HEK293 (cell line): ENCODE measurements around the gene GNG12.

Experiments
- BCL11A ChIP-seq: fragments of 450-650 bp; formaldehyde crosslinking; IDR thresholded peaks from 2 replicates; pipeline ENCODE4 v1.5.1; 2016; ENCODE audit warnings: low read depth, missing biosample characterization, missing genetic modification characterization
- GLI4 ChIP-seq: fragments of 450-650 bp; formaldehyde crosslinking; IDR thresholded peaks from 2 replicates; pipeline ENCODE4 v1.5.1; 2016; ENCODE audit warnings: missing biosample characterization, missing genetic modification characterization
- KLF16 ChIP-seq: fragments of 450-650 bp; formaldehyde crosslinking; IDR thresholded peaks from 2 replicates; pipeline ENCODE4 v1.5.1; 2017; ENCODE audit warnings: missing biosample characterization, missing genetic modification characterization
- KLF8 ChIP-seq: fragments of 450-650 bp; formaldehyde crosslinking; IDR thresholded peaks from 2 replicates; pipeline ENCODE4 v1.5.1; 2016; ENCODE audit warnings: missing biosample characterization, missing genetic modification characterization
- SCRT2 ChIP-seq: fragments of 450-650 bp; formaldehyde crosslinking; IDR thresholded peaks from 2 replicates; pipeline ENCODE4 v1.5.1; 2016; ENCODE audit warnings: missing biosample characterization, missing genetic modification characterization
- SP2 ChIP-seq: fragments of 450-650 bp; formaldehyde crosslinking; IDR thresholded peaks from 2 replicates; pipeline ENCODE4 v1.5.1; 2016; ENCODE audit warnings: missing biosample characterization, missing genetic modification characterization
- YY2 ChIP-seq: fragments of 450-650 bp; formaldehyde crosslinking; IDR thresholded peaks from 2 replicates; pipeline ENCODE4 v1.5.1; 2016; ENCODE audit warnings: missing biosample characterization, missing genetic modification characterization
- ZBTB48 ChIP-seq: fragments of 450-650 bp; formaldehyde crosslinking; IDR thresholded peaks from 2 replicates; pipeline ENCODE4 v1.5.1; 2016; ENCODE audit warnings: missing biosample characterization, missing genetic modification characterization
- ZEB2 ChIP-seq: fragments of 450-650 bp; formaldehyde crosslinking; IDR thresholded peaks from 2 replicates; pipeline ENCODE4 v1.5.1; 2016; ENCODE audit warnings: missing biosample characterization, missing genetic modification characterization
- ZFHX2 ChIP-seq: fragments of 450-650 bp; formaldehyde crosslinking; conservative IDR thresholded peaks from 2 replicates; pipeline ENCODE4 v1.5.1; 2016; ENCODE audit warnings: missing biosample characterization, missing genetic modification characterization
- ZFP3 ChIP-seq: fragments of 450-650 bp; formaldehyde crosslinking; IDR thresholded peaks from 2 replicates; pipeline ENCODE4 v1.5.1; 2016; ENCODE audit warnings: low read depth, missing biosample characterization, missing genetic modification characterization
- ZNF146 ChIP-seq: fragments of 450-650 bp; formaldehyde crosslinking; IDR thresholded peaks from 2 replicates; pipeline ENCODE4 v1.5.1; 2016; ENCODE audit warnings: missing biosample characterization, missing genetic modification characterization
- ZNF155 ChIP-seq: fragments of 450-650 bp; formaldehyde crosslinking; IDR thresholded peaks from 2 replicates; pipeline ENCODE4 v1.5.1; 2016; ENCODE audit warnings: missing biosample characterization, missing genetic modification characterization
- ZNF292 ChIP-seq: fragments of 450-650 bp; formaldehyde crosslinking; IDR thresholded peaks from 2 replicates; pipeline ENCODE4 v1.5.1; 2016; ENCODE audit warnings: low read depth, missing biosample characterization, missing genetic modification characterization, borderline replicate concordance
- ZNF354C ChIP-seq: fragments of 450-650 bp; formaldehyde crosslinking; IDR thresholded peaks from 2 replicates; pipeline ENCODE4 v1.5.1; 2016; ENCODE audit warnings: missing biosample characterization, missing genetic modification characterization, low read depth, borderline replicate concordance
- ZNF366 ChIP-seq: fragments of 450-650 bp; formaldehyde crosslinking; conservative IDR thresholded peaks from 2 replicates; pipeline ENCODE4 v1.5.1; 2016; ENCODE audit warnings: missing biosample characterization, missing genetic modification characterization
- ZNF391 ChIP-seq: fragments of 450-650 bp; formaldehyde crosslinking; IDR thresholded peaks from 2 replicates; pipeline ENCODE4 v1.5.1; 2016; ENCODE audit warnings: low read depth, missing biosample characterization, missing genetic modification characterization, borderline replicate concordance
- ZNF426 ChIP-seq: fragments of 450-650 bp; formaldehyde crosslinking; IDR thresholded peaks from 2 replicates; pipeline ENCODE4 v1.5.1; 2017; ENCODE audit warnings: missing biosample characterization, missing genetic modification characterization, mild to moderate bottlenecking, inconsistent platforms, moderate library complexity
- ZNF560 ChIP-seq: fragments of 450-650 bp; formaldehyde crosslinking; IDR thresholded peaks from 2 replicates; pipeline ENCODE4 v1.5.1; 2017; ENCODE audit warnings: missing biosample characterization, missing genetic modification characterization, borderline replicate concordance
- ZNF585B ChIP-seq: fragments of 450-650 bp; formaldehyde crosslinking; IDR thresholded peaks from 2 replicates; pipeline ENCODE4 v1.5.1; 2016; ENCODE audit warnings: missing biosample characterization, missing genetic modification characterization
- ZNF621 ChIP-seq: fragments of 450-650 bp; formaldehyde crosslinking; IDR thresholded peaks from 2 replicates; pipeline ENCODE4 v1.5.1; 2017; ENCODE audit warnings: missing biosample characterization, missing genetic modification characterization
- ZNF747 ChIP-seq: fragments of 450-650 bp; formaldehyde crosslinking; IDR thresholded peaks from 2 replicates; pipeline ENCODE4 v1.5.1; 2016; ENCODE audit warnings: missing biosample characterization, missing genetic modification characterization
- TF ChIP-seq, protein P1 (sequence below): fragments of 450-650 bp; formaldehyde crosslinking; IDR thresholded peaks from 2 replicates; pipeline ENCODE4 v1.5.1; 2016; ENCODE audit warnings: missing biosample characterization, missing genetic modification characterization, borderline replicate concordance
- TF ChIP-seq, protein P2 (sequence below): fragments of 450-650 bp; formaldehyde crosslinking; IDR thresholded peaks from 2 replicates; pipeline ENCODE4 v1.5.1; 2016; ENCODE audit warnings: missing biosample characterization, missing genetic modification characterization
- TF ChIP-seq, protein P3 (sequence below): fragments of 450-650 bp; formaldehyde crosslinking; IDR thresholded peaks from 2 replicates; pipeline ENCODE4 v1.5.1; 2016; ENCODE audit warnings: missing biosample characterization, missing genetic modification characterization
- TF ChIP-seq, protein P4 (sequence below): fragments of 450-650 bp; formaldehyde crosslinking; IDR thresholded peaks from 2 replicates; pipeline ENCODE4 v1.5.1; 2016; ENCODE audit warnings: missing biosample characterization, missing genetic modification characterization
- TF ChIP-seq, protein P5 (sequence below): fragments of 450-650 bp; formaldehyde crosslinking; IDR thresholded peaks from 2 replicates; pipeline ENCODE4 v1.5.1; 2017; ENCODE audit warnings: missing biosample characterization, missing genetic modification characterization

Gene GNG12

DNA sequence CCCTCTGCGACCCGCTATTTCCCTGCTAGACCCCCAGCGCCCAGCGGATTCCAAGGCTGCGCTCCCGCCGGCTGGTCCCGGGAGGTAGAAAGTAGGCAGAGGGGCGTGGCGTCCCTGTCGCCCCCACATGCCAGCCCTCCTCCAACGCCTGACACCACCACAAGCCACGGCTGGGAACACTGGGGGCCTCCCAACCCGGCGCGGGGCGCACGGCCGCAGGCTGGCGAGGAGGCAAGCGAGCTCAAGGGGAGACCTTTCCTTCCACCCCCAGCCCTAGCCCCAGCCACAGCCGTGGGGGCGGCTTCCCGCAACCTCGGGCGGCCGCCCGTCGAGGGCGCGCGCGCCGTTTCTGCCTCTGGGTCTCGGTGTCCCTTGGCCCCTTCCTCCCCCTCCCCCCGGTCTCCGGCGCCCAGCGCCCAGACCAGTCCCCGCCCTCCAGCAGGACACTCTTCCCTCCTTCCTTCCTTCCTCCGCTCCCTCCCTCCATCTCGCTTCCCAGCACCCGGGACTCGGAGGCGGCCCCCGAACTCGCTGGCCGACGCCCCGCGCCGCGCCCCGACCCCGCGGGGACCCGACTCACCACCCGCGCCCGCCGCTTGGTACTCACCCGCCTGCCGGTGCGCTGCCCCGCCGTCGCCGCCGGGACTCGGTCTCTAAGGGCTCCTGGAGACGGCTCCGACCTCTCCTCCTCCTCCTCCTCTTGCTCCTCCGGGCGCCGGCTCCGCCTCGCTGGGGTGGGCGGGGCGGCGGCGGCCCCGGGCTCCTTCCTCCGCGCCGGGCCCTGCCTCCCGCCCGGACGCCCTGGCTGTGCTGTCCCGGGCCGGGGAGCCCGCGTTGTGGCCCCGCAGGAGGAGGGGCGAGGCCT is at the start of gene GNG12 (continued):
- TF ChIP-seq, protein P1, sequence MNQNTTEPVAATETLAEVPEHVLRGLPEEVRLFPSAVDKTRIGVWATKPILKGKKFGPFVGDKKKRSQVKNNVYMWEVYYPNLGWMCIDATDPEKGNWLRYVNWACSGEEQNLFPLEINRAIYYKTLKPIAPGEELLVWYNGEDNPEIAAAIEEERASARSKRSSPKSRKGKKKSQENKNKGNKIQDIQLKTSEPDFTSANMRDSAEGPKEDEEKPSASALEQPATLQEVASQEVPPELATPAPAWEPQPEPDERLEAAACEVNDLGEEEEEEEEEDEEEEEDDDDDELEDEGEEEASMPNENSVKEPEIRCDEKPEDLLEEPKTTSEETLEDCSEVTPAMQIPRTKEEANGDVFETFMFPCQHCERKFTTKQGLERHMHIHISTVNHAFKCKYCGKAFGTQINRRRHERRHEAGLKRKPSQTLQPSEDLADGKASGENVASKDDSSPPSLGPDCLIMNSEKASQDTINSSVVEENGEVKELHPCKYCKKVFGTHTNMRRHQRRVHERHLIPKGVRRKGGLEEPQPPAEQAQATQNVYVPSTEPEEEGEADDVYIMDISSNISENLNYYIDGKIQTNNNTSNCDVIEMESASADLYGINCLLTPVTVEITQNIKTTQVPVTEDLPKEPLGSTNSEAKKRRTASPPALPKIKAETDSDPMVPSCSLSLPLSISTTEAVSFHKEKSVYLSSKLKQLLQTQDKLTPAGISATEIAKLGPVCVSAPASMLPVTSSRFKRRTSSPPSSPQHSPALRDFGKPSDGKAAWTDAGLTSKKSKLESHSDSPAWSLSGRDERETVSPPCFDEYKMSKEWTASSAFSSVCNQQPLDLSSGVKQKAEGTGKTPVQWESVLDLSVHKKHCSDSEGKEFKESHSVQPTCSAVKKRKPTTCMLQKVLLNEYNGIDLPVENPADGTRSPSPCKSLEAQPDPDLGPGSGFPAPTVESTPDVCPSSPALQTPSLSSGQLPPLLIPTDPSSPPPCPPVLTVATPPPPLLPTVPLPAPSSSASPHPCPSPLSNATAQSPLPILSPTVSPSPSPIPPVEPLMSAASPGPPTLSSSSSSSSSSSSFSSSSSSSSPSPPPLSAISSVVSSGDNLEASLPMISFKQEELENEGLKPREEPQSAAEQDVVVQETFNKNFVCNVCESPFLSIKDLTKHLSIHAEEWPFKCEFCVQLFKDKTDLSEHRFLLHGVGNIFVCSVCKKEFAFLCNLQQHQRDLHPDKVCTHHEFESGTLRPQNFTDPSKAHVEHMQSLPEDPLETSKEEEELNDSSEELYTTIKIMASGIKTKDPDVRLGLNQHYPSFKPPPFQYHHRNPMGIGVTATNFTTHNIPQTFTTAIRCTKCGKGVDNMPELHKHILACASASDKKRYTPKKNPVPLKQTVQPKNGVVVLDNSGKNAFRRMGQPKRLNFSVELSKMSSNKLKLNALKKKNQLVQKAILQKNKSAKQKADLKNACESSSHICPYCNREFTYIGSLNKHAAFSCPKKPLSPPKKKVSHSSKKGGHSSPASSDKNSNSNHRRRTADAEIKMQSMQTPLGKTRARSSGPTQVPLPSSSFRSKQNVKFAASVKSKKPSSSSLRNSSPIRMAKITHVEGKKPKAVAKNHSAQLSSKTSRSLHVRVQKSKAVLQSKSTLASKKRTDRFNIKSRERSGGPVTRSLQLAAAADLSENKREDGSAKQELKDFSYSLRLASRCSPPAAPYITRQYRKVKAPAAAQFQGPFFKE (tag by site-specific recombination), result no peak
- TF ChIP-seq ZNF747 (tag by site-specific recombination) (no peak), ZNF391 (tag by site-specific recombination) (peak; percentile 47; the same call in 1 of the 2 replicates), ZNF366 (tag by site-specific recombination) (peak; percentile 84), ZEB2 (peak; percentile 77; the same call in 1 of the 2 replicates), KLF16 (peak; percentile 89), GLI4 (tag by site-specific recombination) (no peak), SP2 (tag by site-specific recombination) (peak; percentile 65), YY2 (tag by site-specific recombination) (no peak), ZNF146 (tag by site-specific recombination) (no peak), KLF8 (tag by site-specific recombination) (peak; percentile 81), SCRT2 (tag by site-specific recombination) (no peak), ZNF155 (tag by site-specific recombination) (no peak), ZNF354C (tag by site-specific recombination) (no peak), ZNF621 (tag by site-specific recombination) (no peak), ZNF426 (tag by site-specific recombination) (no peak), ZFP3 (tag by site-specific recombination) (no peak), ZBTB48 (tag by site-specific recombination) (peak; percentile 83), ZNF560 (tag by site-specific recombination) (no peak), ZFHX2 (tag by site-specific recombination) (peak; percentile 97), ZNF585B (tag by site-specific recombination) (peak; percentile 48), BCL11A (tag by site-specific recombination) (no peak), ZNF292 (no peak)
- TF ChIP-seq, protein P2, sequence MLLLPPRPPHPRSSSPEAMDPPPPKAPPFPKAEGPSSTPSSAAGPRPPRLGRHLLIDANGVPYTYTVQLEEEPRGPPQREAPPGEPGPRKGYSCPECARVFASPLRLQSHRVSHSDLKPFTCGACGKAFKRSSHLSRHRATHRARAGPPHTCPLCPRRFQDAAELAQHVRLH, result no peak
- TF ChIP-seq, protein P3, sequence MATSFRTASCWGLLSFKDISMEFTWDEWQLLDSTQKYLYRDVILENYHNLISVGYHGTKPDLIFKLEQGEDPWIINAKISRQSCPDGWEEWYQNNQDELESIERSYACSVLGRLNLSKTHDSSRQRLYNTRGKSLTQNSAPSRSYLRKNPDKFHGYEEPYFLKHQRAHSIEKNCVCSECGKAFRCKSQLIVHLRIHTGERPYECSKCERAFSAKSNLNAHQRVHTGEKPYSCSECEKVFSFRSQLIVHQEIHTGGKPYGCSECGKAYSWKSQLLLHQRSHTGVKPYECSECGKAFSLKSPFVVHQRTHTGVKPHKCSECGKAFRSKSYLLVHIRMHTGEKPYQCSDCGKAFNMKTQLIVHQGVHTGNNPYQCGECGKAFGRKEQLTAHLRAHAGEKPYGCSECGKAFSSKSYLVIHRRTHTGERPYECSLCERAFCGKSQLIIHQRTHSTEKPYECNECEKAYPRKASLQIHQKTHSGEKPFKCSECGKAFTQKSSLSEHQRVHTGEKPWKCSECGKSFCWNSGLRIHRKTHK, result no peak
- TF ChIP-seq, protein P4, sequence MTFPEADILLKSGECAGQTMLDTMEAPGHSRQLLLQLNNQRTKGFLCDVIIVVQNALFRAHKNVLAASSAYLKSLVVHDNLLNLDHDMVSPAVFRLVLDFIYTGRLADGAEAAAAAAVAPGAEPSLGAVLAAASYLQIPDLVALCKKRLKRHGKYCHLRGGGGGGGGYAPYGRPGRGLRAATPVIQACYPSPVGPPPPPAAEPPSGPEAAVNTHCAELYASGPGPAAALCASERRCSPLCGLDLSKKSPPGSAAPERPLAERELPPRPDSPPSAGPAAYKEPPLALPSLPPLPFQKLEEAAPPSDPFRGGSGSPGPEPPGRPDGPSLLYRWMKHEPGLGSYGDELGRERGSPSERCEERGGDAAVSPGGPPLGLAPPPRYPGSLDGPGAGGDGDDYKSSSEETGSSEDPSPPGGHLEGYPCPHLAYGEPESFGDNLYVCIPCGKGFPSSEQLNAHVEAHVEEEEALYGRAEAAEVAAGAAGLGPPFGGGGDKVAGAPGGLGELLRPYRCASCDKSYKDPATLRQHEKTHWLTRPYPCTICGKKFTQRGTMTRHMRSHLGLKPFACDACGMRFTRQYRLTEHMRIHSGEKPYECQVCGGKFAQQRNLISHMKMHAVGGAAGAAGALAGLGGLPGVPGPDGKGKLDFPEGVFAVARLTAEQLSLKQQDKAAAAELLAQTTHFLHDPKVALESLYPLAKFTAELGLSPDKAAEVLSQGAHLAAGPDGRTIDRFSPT (tag by site-specific recombination), result peak; percentile 83
- TF ChIP-seq, protein P5, sequence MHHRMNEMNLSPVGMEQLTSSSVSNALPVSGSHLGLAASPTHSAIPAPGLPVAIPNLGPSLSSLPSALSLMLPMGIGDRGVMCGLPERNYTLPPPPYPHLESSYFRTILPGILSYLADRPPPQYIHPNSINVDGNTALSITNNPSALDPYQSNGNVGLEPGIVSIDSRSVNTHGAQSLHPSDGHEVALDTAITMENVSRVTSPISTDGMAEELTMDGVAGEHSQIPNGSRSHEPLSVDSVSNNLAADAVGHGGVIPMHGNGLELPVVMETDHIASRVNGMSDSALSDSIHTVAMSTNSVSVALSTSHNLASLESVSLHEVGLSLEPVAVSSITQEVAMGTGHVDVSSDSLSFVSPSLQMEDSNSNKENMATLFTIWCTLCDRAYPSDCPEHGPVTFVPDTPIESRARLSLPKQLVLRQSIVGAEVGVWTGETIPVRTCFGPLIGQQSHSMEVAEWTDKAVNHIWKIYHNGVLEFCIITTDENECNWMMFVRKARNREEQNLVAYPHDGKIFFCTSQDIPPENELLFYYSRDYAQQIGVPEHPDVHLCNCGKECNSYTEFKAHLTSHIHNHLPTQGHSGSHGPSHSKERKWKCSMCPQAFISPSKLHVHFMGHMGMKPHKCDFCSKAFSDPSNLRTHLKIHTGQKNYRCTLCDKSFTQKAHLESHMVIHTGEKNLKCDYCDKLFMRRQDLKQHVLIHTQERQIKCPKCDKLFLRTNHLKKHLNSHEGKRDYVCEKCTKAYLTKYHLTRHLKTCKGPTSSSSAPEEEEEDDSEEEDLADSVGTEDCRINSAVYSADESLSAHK (tag by site-specific recombination), result no peak
